Left ventricle myocardium superior (tissue), 1 donor: ENCODE data around the gene KCTD16. TPM values are rescaled to one million over a fixed set of nuclear protein-coding genes. Genes with fewer than 3 reads are reported as not detected.
A peak's percentile ranks its signal among the peaks of the same experiment; 100 is the strongest.

ENCODE experiments used
- ATAC-seq: fragments of 200-7000 bp; cut with Tn5 transposase; one replicate; pipeline ENCODE4 v1.9.1; 2020; ENCODE audit warnings: mild to moderate bottlenecking, moderate library complexity
- DNase-seq: peaks from one replicate; pipeline ENCODE4 v3.0.0-alpha.2; 2020
- intact Hi-C: fragments of 100-400 bp; cut with micrococcal nuclease; formaldehyde crosslinking; loops from one replicate; pipeline ENCODE4 v1.11.0; 2022
- total RNA-seq: library from RNA; stranded (reverse); fragmentation: NEBNext Ultra II Directional; extraction: Animal tissue kit (Norgen Biotek cat#: 25700); gene quantifications from one replicate; pipeline ENCODE4 v1.2.1, GENCODE V29; 2021
- donor health status: DM: no; HTN: yes; CAD: no; lungs with severe emphysema.

KCTD16 gene
- total RNA-seq, 1 donor from 2014 or later: not detected

DNA sequence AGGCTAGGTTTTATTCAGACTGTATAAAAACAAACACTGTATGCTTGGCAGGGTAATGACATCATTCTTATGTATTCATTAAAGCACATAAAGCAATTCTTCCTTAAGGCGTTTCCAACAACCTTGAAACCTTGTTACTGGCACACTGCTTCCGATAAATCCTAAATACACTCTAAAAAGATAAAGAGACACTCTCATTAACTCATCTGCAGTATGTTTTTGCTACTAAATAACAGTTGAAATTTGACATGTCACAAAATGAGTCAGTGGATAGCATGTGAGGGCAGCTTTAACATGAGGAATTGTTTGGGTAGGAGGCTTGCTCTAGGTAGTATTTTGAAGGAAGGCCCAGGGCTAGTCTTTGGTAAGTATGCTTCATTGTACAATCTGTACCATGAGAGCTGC is 13.9 kb upstream of the KCTD16 start:
- DNase-seq (no peak), ATAC-seq (no peak)
- intact Hi-C loops: no loop called here

DNA sequence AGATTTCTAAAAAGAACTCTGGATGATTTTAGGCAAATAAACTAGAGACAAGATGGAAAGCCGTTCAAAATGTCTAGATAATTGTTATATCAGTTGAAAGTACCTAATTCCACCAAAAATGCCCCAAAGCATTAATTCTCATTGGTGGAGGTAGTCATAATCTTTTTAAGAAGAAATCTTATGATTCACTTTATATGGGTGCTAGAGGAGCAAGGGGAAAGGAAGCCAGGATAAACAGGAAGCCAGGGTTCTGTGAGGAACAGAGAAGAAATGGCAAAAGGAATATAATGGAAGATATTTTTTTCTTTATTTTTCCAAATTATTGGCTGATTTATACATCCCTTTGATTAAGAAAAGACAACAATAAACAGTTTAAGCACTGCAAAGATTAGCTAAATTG is 8.0 kb upstream of the KCTD16 start:
- intact Hi-C loops: no loop called here
- ATAC-seq (no peak), DNase-seq (no peak)

DNA sequence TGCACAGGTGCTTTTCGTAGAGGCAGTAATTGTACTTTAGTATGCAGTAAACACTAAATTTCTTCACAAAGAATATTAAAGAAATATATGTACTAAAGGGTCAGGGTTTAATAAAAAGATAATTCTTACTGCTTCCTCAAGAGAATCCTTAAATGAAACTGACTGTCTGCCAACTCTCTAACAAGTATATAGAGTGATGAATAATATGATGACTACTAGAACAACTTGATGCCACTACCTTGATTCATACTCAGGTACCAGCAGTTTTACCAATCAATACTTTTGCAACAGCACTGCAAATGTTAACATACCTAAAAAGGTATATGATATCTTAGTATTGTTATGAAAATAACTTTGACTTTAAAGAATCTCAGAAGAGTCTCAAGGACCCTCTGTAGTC is 4.0 kb upstream of the KCTD16 start:
- DNase-seq: no peak
- no peak for ATAC-seq
- intact Hi-C loops: no loop called here

DNA sequence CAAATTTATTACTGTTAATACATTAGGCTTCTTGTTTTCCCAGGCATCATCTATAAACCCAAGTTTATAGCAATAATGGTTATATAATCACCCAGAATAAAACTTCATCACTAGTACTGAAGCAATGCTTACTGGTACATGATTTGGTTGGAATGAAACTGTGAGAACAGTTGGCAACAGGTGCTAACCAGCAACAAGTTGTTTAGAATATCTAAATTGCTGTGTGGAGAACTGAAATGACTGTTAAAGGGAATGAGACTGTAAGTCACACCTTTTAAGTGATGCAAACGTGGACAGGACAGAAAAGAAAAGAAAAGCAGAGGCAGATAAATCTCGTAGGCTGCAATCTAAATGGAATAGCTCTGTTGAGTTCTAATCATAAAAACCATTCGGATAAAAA is 2.7 kb upstream of the KCTD16 start:
- no peak for ATAC-seq
- intact Hi-C loops: no loop called here
- DNase-seq: no peak

DNA sequence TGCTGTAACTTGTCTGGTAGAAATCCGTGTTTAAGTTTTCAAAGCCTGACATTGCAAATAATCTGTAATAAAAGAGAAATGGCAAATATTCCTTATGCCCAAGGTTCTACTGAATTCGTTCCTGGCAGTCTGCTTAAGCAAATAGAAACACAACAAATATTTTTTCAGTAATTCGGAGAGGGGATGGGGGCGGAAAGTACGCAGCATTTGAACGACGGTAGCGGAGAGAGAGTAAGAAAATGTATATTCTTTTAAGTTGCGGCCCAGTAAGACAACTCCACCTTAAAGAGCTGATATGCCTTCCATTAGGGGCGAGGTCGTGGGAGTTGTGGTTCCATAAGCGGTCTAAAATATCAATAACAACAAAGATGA is 783 bp upstream of the KCTD16 start:
- ATAC-seq: no peak
- intact Hi-C loops: no loop called here

DNA sequence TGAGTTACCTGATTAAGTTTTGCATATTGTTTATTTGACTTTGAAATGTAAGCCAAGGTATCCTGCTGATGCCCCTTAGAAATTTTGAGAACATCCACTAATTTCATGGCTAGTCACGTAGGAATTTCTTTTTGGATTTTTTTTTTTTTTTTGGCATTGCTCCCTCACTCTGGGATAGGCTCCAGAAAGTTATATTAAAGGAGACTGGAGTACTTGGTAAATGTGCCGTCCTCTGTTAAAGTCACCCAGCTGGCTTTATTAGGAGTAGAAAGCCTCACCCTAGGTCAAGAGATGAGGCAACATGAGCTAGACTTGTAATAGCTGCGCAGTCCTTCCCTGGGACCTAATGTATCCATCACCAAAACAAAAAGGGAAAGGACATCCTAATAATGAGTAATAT is 3.1 kb downstream of the KCTD16 start:
- DNase-seq: no peak
- intact Hi-C loops: no loop called here
- no peak for ATAC-seq

More for the DNA sequence above, 783 bp upstream of the KCTD16 start:
- DNase-seq: no peak

DNA sequence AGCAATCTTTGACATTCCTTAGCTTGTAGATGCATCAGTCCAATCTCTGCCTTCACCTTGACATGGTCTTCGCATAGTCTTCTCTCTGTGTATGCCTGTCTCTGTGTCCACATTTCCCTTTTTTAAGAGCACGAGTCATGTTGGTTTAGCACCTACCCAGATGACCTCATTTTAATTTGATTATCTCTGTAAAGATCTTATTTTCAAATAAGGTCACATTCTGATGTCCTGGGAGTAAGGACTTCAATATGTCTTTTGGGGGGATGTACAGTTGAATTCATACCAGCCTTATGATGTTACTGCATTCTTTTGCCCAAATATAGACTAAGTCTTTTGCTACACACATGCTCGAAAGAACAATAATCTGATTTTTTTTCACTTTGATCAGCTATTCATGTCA is 6.9 kb downstream of the KCTD16 start:
- no peak for ATAC-seq
- DNase-seq: no peak
- intact Hi-C loops: no loop called here

DNA sequence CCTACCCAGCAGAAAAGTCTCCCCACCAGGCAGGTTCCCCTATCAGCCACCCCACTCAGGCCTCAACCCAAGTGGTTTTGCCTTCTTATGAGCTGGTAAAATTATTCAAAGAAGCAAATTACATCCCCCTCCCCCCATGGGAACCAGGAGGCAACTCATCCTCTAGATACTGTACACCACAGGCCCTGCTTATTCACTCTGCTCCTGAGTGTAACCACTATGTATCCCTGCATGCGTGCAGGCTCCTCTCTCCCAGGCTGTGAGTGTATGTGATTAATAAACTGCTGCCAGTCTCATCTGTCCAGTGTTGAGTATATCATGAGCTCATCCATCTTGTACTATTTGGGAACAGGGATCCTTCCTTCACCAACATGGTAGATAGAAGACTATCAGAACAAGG is 8.6 kb downstream of the KCTD16 start:
- ATAC-seq: no peak
- no peak for DNase-seq
- intact Hi-C loops: no loop called here

DNA sequence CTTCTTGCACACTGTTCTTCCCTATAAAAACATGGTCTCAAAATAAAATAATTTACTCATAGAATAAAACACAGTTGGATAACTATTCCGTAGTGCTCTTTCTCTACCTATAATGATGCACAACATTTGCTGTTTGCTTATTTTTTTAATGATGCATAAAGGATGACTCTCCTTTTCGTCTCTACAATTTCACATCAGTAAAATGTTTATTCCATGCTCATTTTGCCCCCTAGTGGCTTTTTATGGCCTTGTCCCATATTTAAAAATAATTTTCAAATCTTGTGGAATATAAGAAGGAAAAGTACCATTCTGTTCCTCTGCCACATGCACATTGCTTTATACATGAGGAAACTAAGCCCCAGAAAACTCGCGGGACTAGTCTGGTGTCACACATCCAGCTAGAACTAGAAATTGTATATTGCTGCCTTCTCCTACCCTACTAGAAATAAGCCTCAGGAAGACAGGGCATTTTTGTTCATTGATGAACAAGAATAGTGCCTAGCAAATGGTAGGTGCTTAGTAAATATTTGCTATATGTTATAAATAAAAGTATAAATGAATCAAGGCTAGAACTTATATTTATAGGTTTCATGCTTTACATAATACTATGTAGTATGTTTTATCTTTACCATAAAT is 12.7 kb downstream of the KCTD16 start:
- no peak for DNase-seq
- intact Hi-C loops: no loop called here
- no peak for ATAC-seq

DNA sequence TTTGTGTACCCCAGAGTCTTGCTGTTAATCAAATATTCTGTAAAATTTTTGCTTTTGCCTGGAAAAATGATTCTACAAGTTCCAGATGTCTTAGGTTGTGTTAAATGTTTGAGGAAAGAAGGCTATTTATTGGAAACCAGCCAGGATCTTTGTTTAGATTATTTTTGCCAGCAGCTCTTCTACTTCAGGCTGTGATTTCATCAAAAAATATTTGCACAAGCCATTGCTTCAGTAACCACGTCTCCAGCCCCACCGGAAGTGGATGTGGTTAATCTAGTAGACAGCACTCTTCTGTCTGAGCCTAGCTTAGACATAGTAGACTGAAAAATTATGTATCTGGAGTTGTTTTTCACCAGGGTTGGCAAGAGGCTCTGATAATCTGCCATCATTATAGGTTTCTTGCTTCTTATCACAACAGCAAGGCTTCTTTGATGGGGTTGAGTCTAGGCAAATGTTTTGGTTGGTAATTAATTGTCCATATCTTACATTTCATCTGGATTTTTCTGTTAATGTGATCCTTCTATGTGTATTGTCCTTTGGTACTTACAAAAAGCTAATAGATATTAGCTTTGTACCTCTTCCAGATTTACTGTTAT is 17.1 kb downstream of the KCTD16 start:
- peak; percentile 38 for DNase-seq
- no peak for ATAC-seq
- intact Hi-C loops: no loop called here

DNA sequence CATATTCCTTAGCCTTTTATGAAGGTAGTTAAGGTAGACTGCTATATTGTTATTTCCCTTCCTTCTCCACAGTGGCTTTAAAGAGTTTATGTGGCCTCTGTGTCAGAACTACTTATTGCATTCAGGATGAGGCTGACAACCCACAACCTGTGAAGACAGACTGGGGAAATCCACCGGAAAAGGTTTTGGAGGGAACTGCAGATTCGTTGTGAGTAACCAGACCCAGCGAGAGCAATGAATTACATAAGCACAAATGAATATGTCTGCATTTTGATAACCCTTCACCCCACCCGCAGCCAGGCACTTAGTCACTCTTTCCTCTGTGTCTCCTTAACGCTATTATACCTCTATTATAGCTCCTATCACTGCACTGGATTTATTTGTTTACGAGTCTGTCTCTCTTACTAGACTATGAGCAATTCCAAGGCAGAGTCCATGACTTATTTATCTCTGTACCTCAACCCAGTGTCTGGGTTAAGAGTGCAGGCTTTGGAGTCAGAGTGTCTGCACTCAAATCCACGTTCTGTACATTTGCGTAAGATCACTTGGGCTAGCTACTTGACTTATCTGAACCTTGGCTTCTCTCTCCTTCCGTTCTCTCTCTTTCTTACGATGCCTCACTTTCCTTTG is 19.2 kb downstream of the KCTD16 start:
- ATAC-seq: no peak
- intact Hi-C loops: no loop called here
- DNase-seq: no peak

DNA sequence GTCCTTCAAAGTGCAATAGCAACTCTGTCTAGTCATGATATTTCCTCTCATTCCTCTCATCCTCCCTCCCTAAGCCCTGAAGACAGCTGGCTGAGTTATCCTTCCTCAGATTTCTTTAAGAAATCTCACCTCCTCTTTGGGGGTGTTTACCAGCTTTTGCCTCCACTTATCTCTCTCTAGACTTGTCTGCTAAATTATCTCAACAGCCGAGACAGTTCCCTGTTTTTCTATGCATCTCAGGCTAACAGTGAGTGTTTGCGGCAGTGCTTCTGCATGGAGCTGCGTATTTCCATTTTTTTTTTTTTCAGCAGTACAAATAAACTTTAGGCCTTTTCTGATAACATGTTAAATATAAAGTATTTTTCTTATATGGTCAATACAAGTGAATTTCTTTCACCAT is 20.9 kb downstream of the KCTD16 start:
- ATAC-seq: no peak
- DNase-seq: no peak
- intact Hi-C loops: no loop called here

DNA sequence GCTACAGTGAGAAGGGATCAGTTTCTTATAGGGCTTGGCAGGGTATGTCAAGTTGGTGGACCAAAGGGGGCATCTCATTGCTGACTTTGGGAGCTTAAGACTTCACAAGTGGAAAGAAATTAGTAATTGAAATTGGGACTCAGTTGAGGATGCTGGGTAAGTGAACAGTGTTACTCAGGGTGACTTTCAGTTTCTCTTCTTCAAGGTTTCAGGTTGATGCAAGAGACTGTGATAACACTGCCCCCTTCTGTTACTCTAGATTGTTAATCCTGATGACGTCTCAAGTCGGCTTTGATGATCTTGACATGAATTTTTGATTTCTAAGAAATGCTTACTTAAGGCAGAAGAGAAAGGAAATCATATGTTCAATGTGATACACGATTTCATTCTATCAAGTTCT is 21.3 kb downstream of the KCTD16 start:
- intact Hi-C loops: no loop called here
- ATAC-seq (peak; percentile 52), DNase-seq (no peak)

DNA sequence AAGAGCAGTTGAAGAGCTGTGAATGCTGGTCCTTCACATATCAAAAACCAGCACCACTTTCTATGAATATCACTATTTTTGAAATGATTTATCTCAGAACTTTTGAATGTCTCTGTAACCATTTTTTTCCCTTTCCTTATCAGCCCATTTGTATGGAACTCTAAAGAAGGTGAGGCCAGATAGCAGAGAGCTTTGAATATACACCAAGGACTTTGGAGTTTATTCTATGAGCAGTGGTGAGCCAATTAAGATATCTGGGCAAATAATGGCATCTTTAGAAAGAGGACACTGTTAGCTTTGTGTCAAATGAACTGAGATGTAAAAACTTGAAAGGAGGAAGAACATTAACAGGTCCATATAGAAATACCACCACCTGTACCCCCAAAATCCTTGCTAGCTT is 22.0 kb downstream of the KCTD16 start:
- ATAC-seq (no peak), DNase-seq (no peak)
- intact Hi-C loops: no loop called here

DNA sequence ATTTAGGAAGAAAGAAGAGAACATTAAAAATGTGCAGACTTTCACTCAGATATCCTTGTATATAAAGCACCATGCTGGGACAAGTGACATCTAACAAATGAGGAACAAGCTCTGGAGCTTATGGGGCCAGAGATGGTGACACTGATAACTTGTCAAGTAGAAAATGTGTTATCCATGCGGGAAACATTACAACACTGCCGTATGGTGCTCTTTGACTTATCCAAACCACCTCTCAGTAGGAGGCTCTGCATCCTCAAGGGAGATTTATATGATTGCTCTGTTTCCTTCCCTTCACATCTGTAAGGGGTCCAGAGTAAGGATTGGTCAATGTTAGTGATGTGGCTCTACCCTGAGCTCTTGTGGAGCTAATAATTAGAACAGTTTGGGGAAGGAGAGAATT is 23.5 kb downstream of the KCTD16 start:
- ATAC-seq (no peak), DNase-seq (no peak)
- intact Hi-C loops: no loop called here

DNA sequence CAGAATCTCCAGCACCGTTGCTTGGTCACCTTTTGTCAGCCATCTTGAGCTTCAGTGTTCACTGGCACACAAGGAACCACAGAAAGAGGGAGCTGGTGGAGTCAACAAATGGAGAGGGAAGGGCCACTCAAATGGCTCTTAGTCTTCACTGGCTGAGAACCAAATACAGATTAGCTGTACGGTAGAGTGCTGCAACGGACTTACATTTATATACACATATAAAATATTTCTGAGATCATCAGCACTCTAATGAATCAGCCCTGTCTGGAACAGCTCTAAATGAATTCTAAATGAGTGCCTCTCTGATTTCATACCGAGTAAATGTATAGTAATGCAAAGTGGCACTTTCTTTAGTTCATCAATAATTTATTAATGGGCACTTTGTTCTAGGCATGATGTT is 24.8 kb downstream of the KCTD16 start:
- intact Hi-C loops: no loop called here
- ATAC-seq: no peak
- DNase-seq: no peak

DNA sequence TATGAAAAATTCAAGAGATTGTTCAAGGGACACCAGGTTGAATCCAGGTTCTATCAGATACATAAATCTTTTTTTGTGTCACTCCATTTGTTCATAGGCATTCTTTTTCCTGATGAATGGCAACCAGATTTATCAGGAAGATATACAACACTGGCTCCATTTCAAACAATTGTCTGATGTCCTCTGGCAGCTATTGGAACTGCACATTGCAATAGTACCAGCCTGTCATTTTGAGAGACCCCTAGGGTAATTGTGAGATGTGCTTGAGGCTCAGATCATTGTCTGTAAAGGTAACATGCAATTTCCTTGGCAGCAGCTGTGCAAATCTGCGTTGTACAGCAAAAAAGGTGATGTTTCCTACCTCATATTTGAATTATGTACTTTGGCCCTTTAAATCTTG is 25.9 kb downstream of the KCTD16 start:
- DNase-seq: no peak
- ATAC-seq: no peak
- intact Hi-C loops: no loop called here

DNA sequence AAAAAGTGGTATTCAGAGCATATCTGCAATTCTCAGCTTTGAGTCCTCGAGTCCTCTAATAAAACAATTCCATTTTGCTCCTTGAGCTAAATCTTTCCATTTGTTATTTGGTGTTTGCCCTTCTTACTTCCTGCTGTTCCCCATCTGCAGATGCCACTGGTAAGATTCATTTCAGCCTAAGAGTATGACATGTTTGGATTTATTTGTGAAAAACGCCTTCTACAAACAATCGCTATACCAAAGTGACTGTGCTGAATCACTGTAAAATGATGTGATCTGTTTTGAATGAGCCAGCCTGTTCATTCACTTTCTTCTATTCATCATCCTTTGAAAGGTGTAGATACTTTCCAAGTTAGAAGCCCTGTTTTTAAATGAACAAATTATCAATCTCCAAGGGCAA is 27.7 kb downstream of the KCTD16 start:
- ATAC-seq (no peak), DNase-seq (no peak)
- intact Hi-C loops: no loop called here

DNA sequence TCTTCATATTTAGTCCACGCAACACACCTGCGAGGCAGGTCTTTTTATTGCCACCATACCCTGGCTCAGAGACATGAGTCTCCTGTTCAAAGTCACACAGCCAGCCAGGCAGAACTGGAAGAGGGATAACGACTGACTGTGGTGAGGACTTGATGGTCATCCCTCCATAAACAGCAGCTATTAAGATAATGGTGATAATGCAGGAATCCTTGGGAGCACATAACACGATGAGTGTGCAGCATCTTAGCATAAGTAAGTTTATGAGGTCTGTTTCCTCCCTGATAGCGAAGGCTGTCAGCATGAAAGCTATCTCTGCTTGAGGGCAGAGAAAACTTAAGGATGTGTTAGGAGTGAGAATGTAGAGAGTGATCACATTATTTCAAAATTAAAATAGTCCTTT is 30.9 kb downstream of the KCTD16 start:
- DNase-seq (no peak), ATAC-seq (no peak)
- intact Hi-C loops: loop anchor here (10.0 kb wide), 1 partner anchor 1483 kb away; no protein-coding TSS in a partner anchor

DNA sequence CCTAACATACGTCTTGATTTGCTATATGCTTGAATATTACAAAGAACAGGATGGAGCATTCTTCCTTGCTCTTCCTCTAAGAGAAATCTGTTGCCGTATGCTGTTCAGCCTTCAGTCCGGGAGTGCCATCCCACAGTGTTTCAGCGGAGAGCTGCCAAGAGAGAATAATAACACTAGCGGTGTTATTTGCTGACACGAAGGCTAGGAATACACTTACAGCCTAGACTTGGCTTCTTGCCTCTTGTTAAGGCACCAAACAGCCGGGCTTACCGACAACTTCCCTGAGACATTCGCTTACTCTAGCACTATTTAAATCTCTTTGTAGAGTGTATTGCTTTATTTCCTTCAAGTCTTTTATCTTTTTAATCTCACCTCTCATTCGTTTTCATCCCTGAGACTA is 31.4 kb downstream of the KCTD16 start:
- intact Hi-C loops: loop anchor here (10.0 kb wide), 1 partner anchor 1483 kb away; no protein-coding TSS in a partner anchor
- DNase-seq (no peak), ATAC-seq (peak; percentile 25)

DNA sequence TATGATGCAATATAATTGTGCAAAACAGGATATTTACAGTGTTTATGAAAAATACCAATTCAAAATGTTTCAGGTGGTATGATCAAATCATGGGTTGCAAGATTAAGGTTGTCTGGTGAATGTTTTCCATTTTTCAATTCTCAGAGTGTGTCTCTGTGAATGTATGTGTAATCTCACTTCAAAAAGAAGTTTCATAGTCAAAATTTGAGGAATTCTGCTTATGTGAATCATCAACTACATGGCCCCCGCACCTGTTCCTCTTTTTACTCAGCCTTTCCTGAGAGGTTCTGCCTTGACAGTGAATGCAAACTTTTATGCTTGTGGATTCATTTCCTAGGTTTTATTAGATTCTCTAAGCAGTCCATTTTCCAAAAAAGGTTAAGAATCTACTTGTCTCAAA is 32.1 kb downstream of the KCTD16 start:
- ATAC-seq (no peak), DNase-seq (no peak)
- intact Hi-C loops: loop anchor here (10.0 kb wide), 1 partner anchor 1482 kb away; no protein-coding TSS in a partner anchor
